ENCODE results near the gene PPP1CA. TPM values are rescaled to one million over a fixed set of nuclear protein-coding genes. Genes with fewer than 3 reads are reported as not detected.
A peak's percentile ranks its signal among the peaks of the same experiment; 100 is the strongest.

Gene PPP1CA
- total and polyA plus RNA-seq, 3 experiments from 2014 or later: 338 to 564 (median 357) TPM

DNA sequence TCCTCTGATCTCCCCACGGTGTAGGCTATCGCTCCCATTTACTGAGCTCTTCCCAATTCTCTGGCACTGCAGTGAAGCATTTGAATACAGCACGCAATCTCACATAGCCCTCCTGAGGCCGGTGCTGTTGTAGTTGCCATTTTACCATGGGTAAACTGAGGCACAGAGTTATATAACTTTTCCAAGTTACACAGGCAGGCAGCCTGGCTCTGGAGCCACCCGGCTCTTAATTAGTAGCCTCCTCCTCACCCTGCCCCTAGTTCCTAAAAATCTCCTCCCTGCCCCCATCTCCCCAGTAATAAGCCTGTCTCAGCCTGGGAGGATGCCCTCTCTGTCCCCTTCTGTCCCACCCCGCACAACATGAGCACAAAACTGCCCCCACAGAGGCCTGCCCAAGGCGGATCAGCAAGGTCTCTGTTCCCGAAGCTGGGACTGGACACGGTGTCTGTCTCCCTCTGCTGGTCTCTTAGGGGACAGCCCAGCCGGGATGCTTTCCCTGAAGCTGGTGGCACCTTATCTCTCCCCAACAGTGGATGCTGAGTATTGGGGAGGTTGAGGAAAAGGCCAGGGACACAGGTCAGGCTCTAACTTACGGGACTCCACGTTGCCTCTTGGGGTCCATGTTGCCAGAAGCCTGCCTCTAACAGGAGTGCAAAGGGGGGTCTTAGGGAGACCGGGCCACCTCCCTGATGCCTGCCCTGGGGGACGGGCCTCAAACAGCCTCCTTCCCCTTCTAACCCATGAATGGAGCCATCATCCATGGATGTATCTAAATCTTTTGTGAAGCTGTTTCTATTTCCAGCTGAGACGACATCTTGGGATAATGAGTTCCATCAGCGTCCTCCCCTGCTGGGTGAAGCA, 19.2 kb downstream of the PPP1CA start:
- H3K27me3 Mint-ChIP-seq: peaks cover 0 to 3% of the 10 kb centered on the region in 2 donors
- no peak overlapping the region for H3K4me3 ChIP-seq (ENCODE audit: low read length)
- H3K36me3 Mint-ChIP-seq: no peaks in the 10 kb centered on the region
- no peaks in the 10 kb centered on the region for H3K9me3 Mint-ChIP-seq
- CTCF ChIA-PET: interaction anchor here (0.6 to 25.1 kb wide), 27 partner anchors 9 to 197 kb away, joined by 3 to 860 read pairs (median 6); partner anchors contain the start of genes CLCF1, POLD4, PPP1CA and RAD9A
- POLR2A ChIA-PET: interaction anchor here (0.5 to 4.3 kb wide), 8 partner anchors 9 to 116 kb away, joined by 3 to 46 read pairs (median 4); partner anchors contain the start of genes CLCF1, POLD4 and RAD9A
- H3K27ac ChIP-seq (ENCODE audit: low read depth, low read length): no peak overlapping the region
- H3K4me1 Mint-ChIP-seq: peaks cover 5 to 16% (median 11%) of the 10 kb centered on the region in 3 donors
- H3K27me3 ChIP-seq (ENCODE audit: insufficient read depth, low read length, poor library complexity, severe bottlenecking): peaks cover 5% of the 10 kb centered on the region
- peaks cover 8% of the 10 kb centered on the region for H3K4me1 ChIP-seq (ENCODE audit: insufficient read depth, low read length)
- H3K36me3 ChIP-seq (ENCODE audit: insufficient read depth, low read length): no peaks in the 10 kb centered on the region
- DNase-seq: peak; percentile 76 to 88 (median 77)
- H3K9me3 ChIP-seq (ENCODE audit: low read length): no peaks in the 10 kb centered on the region
- H3K27ac Mint-ChIP-seq: peak overlapping the region in 6 of 8 donors; percentile 2 to 80 (median 72)
- no peak overlapping the region for H3K4me3 Mint-ChIP-seq

- Histone ChIP-seq H3K4me1 (ENCODE audit: insufficient read depth, low read length) (peaks cover 8% of the 10 kb centered on the region), H3K27ac (ENCODE audit: low read depth, low read length) (no peak overlapping the region), H3K27me3 (ENCODE audit: insufficient read depth, low read length, poor library complexity, severe bottlenecking) (peaks cover 5% of the 10 kb centered on the region), H3K36me3 (ENCODE audit: insufficient read depth, low read length) (no peaks in the 10 kb centered on the region), H3K9me3 (ENCODE audit: low read length) (no peaks in the 10 kb centered on the region), H3K4me3 (ENCODE audit: low read length) (no peak overlapping the region)
- H3K27me3 Mint-ChIP-seq: peaks cover 0 to 3% of the 10 kb centered on the region in 2 donors
- H3K27ac Mint-ChIP-seq: peak overlapping the region in 6 of 8 donors; percentile 44 to 87 (median 64)
- H3K36me3 Mint-ChIP-seq: no peaks in the 10 kb centered on the region
- no peaks in the 10 kb centered on the region for H3K9me3 Mint-ChIP-seq
- POLR2A ChIA-PET: interaction anchor here (0.6 to 4.3 kb wide), 6 partner anchors 10 to 62 kb away, joined by 3 to 46 read pairs (median 4); partner anchors contain the start of gene POLD4
- DNase-seq: no peak
- H3K4me3 Mint-ChIP-seq: no peak overlapping the region
- peaks cover 5 to 24% (median 11%) of the 10 kb centered on the region in 3 donors for H3K4me1 Mint-ChIP-seq
- CTCF ChIA-PET: interaction anchor here (0.9 to 25.1 kb wide), 19 partner anchors 9 to 128 kb away, joined by 3 to 860 read pairs (median 9); partner anchors contain the start of genes CLCF1, POLD4, PPP1CA and RAD9A
Measured at GRCh38 chr11:67381244-67381972, 20.2 kb downstream of the PPP1CA start.

- H3K27ac Mint-ChIP-seq: peak overlapping the region in 1 of 8 donors; percentile 41
- H3K9me3 Mint-ChIP-seq: no peaks in the 10 kb centered on the region
- no peaks in the 10 kb centered on the region for H3K36me3 Mint-ChIP-seq
- peaks cover 20% of the 10 kb centered on the region for H3K4me1 ChIP-seq (ENCODE audit: insufficient read depth, low read length)
- H3K27me3 ChIP-seq (ENCODE audit: insufficient read depth, low read length, poor library complexity, severe bottlenecking): peaks cover 3% of the 10 kb centered on the region
- CTCF ChIA-PET: interaction anchor here (1.0 to 25.1 kb wide), 5 partner anchors 7 to 117 kb away, joined by 3 to 860 read pairs (median 15); partner anchors contain the start of genes CLCF1, POLD4 and RAD9A
- H3K36me3 ChIP-seq (ENCODE audit: insufficient read depth, low read length): no peaks in the 10 kb centered on the region
- no peak overlapping the region for H3K4me3 Mint-ChIP-seq
- H3K9me3 ChIP-seq (ENCODE audit: low read length): no peaks in the 10 kb centered on the region
- peaks cover 0 to 1% of the 10 kb centered on the region in 2 donors for H3K27me3 Mint-ChIP-seq
- H3K27ac ChIP-seq (ENCODE audit: low read depth, low read length): no peak overlapping the region
- no peak for DNase-seq
- H3K4me3 ChIP-seq (ENCODE audit: low read length): no peak overlapping the region
- POLR2A ChIA-PET: interaction anchor here (4.3 kb wide), 1 partner anchor 27 kb away, joined by 46 read pairs; the partner anchor contains the start of gene POLD4
- H3K4me1 Mint-ChIP-seq: peaks cover 16 to 45% (median 18%) of the 10 kb centered on the region in 3 donors
Measured at GRCh38 chr11:67379061-67380058, 22.3 kb downstream of the PPP1CA start.

DNA sequence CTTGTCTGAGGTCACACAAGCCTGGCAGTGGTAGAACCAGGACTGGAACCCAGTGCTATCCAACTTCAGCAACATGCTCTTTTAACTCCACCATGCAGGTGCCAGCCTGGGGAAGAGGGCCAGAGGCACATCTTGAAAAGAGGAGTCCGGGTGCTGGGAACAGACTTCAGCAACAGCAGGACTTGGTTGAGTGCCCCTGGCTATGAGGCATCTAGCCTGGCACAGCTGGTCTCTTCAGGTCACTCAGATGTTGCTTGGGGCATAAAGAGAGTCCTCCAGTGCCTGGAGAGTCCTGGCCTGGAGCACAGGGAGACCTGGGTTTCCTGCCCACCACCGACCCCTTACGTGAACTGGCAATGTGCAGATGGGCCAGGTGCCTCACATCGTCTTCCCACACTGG, 23.1 kb downstream of the PPP1CA start:
- no peak for DNase-seq
- H3K4me1 ChIP-seq (ENCODE audit: insufficient read depth, low read length): peaks cover 28% of the 10 kb centered on the region
- no peaks in the 10 kb centered on the region for H3K36me3 ChIP-seq (ENCODE audit: insufficient read depth, low read length)

GRCh38 chr11:67376873-67377808, 24.5 kb downstream of the PPP1CA start:
- Mint-ChIP-seq H3K4me1 (peaks cover 16 to 49% (median 19%) of the 10 kb centered on the region in 3 donors), H3K36me3 (peaks cover 0 to 2% (median 0%) of the 10 kb centered on the region in 3 donors), H3K4me3 (peak overlapping the region in 1 of 7 donors; percentile 56), H3K9me3 (peaks cover 0 to 2% (median 0%) of the 10 kb centered on the region in 5 donors), H3K27ac (peak overlapping the region in 7 of 8 donors; percentile 29 to 86 (median 70)), H3K27me3 (peaks cover 0 to 2% of the 10 kb centered on the region in 2 donors)
- Histone ChIP-seq H3K36me3 (ENCODE audit: insufficient read depth, low read length) (no peaks in the 10 kb centered on the region), H3K4me1 (ENCODE audit: insufficient read depth, low read length) (peaks cover 20% of the 10 kb centered on the region), H3K27me3 (ENCODE audit: insufficient read depth, low read length, poor library complexity, severe bottlenecking) (peaks cover 3% of the 10 kb centered on the region), H3K9me3 (ENCODE audit: low read length) (no peaks in the 10 kb centered on the region), H3K4me3 (ENCODE audit: low read length) (no peak overlapping the region), H3K27ac (ENCODE audit: low read depth, low read length) (no peak overlapping the region)
- no peak for DNase-seq
- ChIA-PET CTCF (interaction anchor here (0.8 to 25.1 kb wide), 7 partner anchors 7 to 115 kb away, joined by 3 to 860 read pairs (median 4); partner anchors contain the start of gene POLD4), POLR2A (interaction anchor here (0.6 to 4.3 kb wide), 6 partner anchors 13 to 76 kb away, joined by 3 to 51 read pairs (median 5); partner anchors contain the start of gene POLD4)

More for the DNA sequence above, 23.1 kb downstream of the PPP1CA start:
- ChIA-PET POLR2A (interaction anchor here (0.7 to 4.3 kb wide), 2 partner anchors 26 to 90 kb away, joined by 4 to 46 read pairs; partner anchors contain the start of gene POLD4), CTCF (interaction anchor here (1.3 to 25.1 kb wide), 2 partner anchors 8 to 20 kb away, joined by 4 to 860 read pairs; partner anchors contain the start of gene POLD4)
- Histone ChIP-seq H3K27me3 (ENCODE audit: insufficient read depth, low read length, poor library complexity, severe bottlenecking) (peaks cover 3% of the 10 kb centered on the region), H3K4me3 (ENCODE audit: low read length) (no peak overlapping the region), H3K27ac (ENCODE audit: low read depth, low read length) (no peak overlapping the region), H3K9me3 (ENCODE audit: low read length) (no peaks in the 10 kb centered on the region)
- Mint-ChIP-seq H3K4me3 (no peak overlapping the region), H3K27me3 (peaks cover 0 to 2% of the 10 kb centered on the region in 2 donors), H3K27ac (peak overlapping the region in 1 of 8 donors; percentile 48), H3K4me1 (peaks cover 21 to 52% (median 23%) of the 10 kb centered on the region in 3 donors), H3K9me3 (peaks cover 0 to under 1% (median 0%) of the 10 kb centered on the region in 5 donors), H3K36me3 (peaks cover 0 to under 1% (median 0%) of the 10 kb centered on the region in 3 donors)

Measured in CD8-positive, alpha-beta memory T cell (primary cell).